ENCODE data around the gene INF2. TPM values are rescaled to one million over a fixed set of nuclear protein-coding genes. Genes with fewer than 3 reads are reported as not detected.
A peak's percentile ranks its signal among the peaks of the same experiment; 100 is the strongest.

INF2 gene
- total RNA-seq, 8 experiments from 2014 or later, result 2.4 to 31.1 (median 7.5) TPM

GRCh38 chr14:104680806-104681688, 8.4 kb upstream of the INF2 start:
- Histone ChIP-seq H3K4me1 (replicated peaks in 1 of 2) (peaks cover 65 to 85% of the 10 kb centered on the region in 2 donors), H3K4me3 (no peak overlapping the region), H3K27ac (peak overlapping the region in 1 of 2 donors; percentile 56)
- 20 to 62% (median 60%) methylated on average over 1 to 11 of the region's 26 CpGs; no CpG with 5 or more reads in 5 of the 10 experiments for WGBS, 10 experiments
- in situ Hi-C loops (cut with MboI; ENCODE audit: low pct_unique_long_range_greater_than_20kb in 2 of 9, low sequenced_read_pairs in 9 of 9, unreplicated experiment in 9 of 9), result no loop called here
- peak in 4 of 8 experiments; percentile 5 to 29 (median 12) for ATAC-seq (replicated peaks in 6 of 8)

GRCh38 chr14:104681689-104682074, 7.7 kb upstream of the INF2 start:
- in situ Hi-C loops (cut with MboI; ENCODE audit: low pct_unique_long_range_greater_than_20kb in 2 of 9, low sequenced_read_pairs in 9 of 9, unreplicated experiment in 9 of 9), result no loop called here
- peak in 7 of 8 experiments; percentile 1 to 33 (median 4) for ATAC-seq (replicated peaks in 6 of 8)
- peak overlapping the region; percentile 30 to 56 for H3K27ac ChIP-seq
- H3K4me1 ChIP-seq (replicated peaks in 1 of 2), result peaks cover 60 to 79% of the 10 kb centered on the region in 2 donors
- no peak overlapping the region for H3K4me3 ChIP-seq
- 0 to 40% methylated on average over 1 to 2 of the region's 11 CpGs; no CpG with 5 or more reads in 8 of the 10 experiments for WGBS, 10 experiments

- Histone ChIP-seq H3K4me1 (replicated peaks in 1 of 2) (peaks cover 55 to 74% of the 10 kb centered on the region in 2 donors), H3K4me3 (no peak overlapping the region), H3K27ac (peak overlapping the region; percentile 30 to 56)
- 28 to 81% (median 50%) methylated on average over 1 to 7 of the region's 12 CpGs; no CpG with 5 or more reads in 6 of the 10 experiments for WGBS, 10 experiments
- ATAC-seq (replicated peaks in 6 of 8), result peak in 1 of 8 experiments; percentile 32
- in situ Hi-C loops (cut with MboI; ENCODE audit: low pct_unique_long_range_greater_than_20kb in 2 of 9, low sequenced_read_pairs in 9 of 9, unreplicated experiment in 9 of 9), result no loop called here
These were observed 7.3 kb upstream of the INF2 start for GRCh38 chr14:104682107-104682593.

GRCh38 chr14:104683653-104684448, 5.6 kb upstream of the INF2 start:
- ATAC-seq (replicated peaks in 6 of 8), result no peak
- in situ Hi-C loops (cut with MboI; ENCODE audit: low pct_unique_long_range_greater_than_20kb in 2 of 9, low sequenced_read_pairs in 9 of 9, unreplicated experiment in 9 of 9), result no loop called here
- 80 to 100% (median 96%) methylated on average over 1 to 7 of the region's 22 CpGs; no CpG with 5 or more reads in 4 of the 10 experiments for WGBS, 10 experiments
- H3K4me3 ChIP-seq, result no peak overlapping the region
- peaks cover 46 to 66% of the 10 kb centered on the region in 2 donors for H3K4me1 ChIP-seq (replicated peaks in 1 of 2)
- H3K27ac ChIP-seq, result peak overlapping the region in 1 of 2 donors; percentile 64

- Histone ChIP-seq H3K4me3 (no peak overlapping the region), H3K4me1 (replicated peaks in 1 of 2) (peaks cover 50 to 64% of the 10 kb centered on the region in 2 donors), H3K27ac (no peak overlapping the region)
- WGBS, 10 experiments, result 81 to 100% (median 93%) methylated on average over 1 to 6 of the region's 10 CpGs; no CpG with 5 or more reads in 1 of the 10 experiments
- in situ Hi-C loops (cut with MboI; ENCODE audit: low pct_unique_long_range_greater_than_20kb in 2 of 9, low sequenced_read_pairs in 9 of 9, unreplicated experiment in 9 of 9), result no loop called here
- no peak for ATAC-seq (replicated peaks in 6 of 8)
These were observed 5.0 kb upstream of the INF2 start for GRCh38 chr14:104684449-104684821.

- ATAC-seq (replicated peaks in 6 of 8), result no peak
- H3K4me1 ChIP-seq (replicated peaks in 1 of 2), result peaks cover 55 to 60% of the 10 kb centered on the region in 2 donors
- H3K4me3 ChIP-seq, result no peak overlapping the region
- 0 to 89% (median 80%) methylated on average over 1 to 3 of the region's 4 CpGs; no CpG with 5 or more reads in 4 of the 10 experiments for WGBS, 10 experiments
- peak overlapping the region in 1 of 2 donors; percentile 34 for H3K27ac ChIP-seq
- in situ Hi-C loops (cut with MboI; ENCODE audit: low pct_unique_long_range_greater_than_20kb in 2 of 9, low sequenced_read_pairs in 9 of 9, unreplicated experiment in 9 of 9), result no loop called here
These were observed 4.0 kb upstream of the INF2 start for GRCh38 chr14:104685216-104685997.

- no peak overlapping the region for H3K27ac ChIP-seq
These were observed 3.3 kb upstream of the INF2 start for GRCh38 chr14:104685998-104686610.

GRCh38 chr14:104686624-104687517, 2.5 kb upstream of the INF2 start:
- no peak for ATAC-seq (replicated peaks in 6 of 8)
- Histone ChIP-seq H3K27ac (no peak overlapping the region), H3K4me3 (no peak overlapping the region), H3K4me1 (replicated peaks in 1 of 2) (peaks cover 41 to 60% of the 10 kb centered on the region in 2 donors)
- in situ Hi-C loops (cut with MboI; ENCODE audit: low pct_unique_long_range_greater_than_20kb in 2 of 9, low sequenced_read_pairs in 9 of 9, unreplicated experiment in 9 of 9), result no loop called here
- 67 to 100% (median 91%) methylated on average over 1 to 7 of the region's 20 CpGs; no CpG with 5 or more reads in 4 of the 10 experiments for WGBS, 10 experiments

More at GRCh38 chr14:104685998-104686610, 3.3 kb upstream of the INF2 start:
- in situ Hi-C loops (cut with MboI; ENCODE audit: low pct_unique_long_range_greater_than_20kb in 2 of 9, low sequenced_read_pairs in 9 of 9, unreplicated experiment in 9 of 9), result no loop called here
- H3K4me1 ChIP-seq (replicated peaks in 1 of 2), result peaks cover 49 to 60% of the 10 kb centered on the region in 2 donors
- no peak for ATAC-seq (replicated peaks in 6 of 8)
- no peak overlapping the region for H3K4me3 ChIP-seq
- 100% methylated on average over 1 of the region's 2 CpGs; no CpG with 5 or more reads in 9 of the 10 experiments for WGBS, 10 experiments

- ATAC-seq (replicated peaks in 6 of 8), result peak; percentile 5 to 77 (median 38)
- H3K27ac ChIP-seq, result peak overlapping the region in 1 of 2 donors; percentile 76
- no peak overlapping the region for H3K4me3 ChIP-seq
- 14 to 100% (median 53%) methylated on average over 1 to 9 of the region's 31 CpGs; no CpG with 5 or more reads in 4 of the 10 experiments for WGBS, 10 experiments
- H3K4me1 ChIP-seq (replicated peaks in 1 of 2), result peaks cover 32 to 50% of the 10 kb centered on the region in 2 donors
- in situ Hi-C loops (cut with MboI; ENCODE audit: low pct_unique_long_range_greater_than_20kb in 2 of 9, low sequenced_read_pairs in 9 of 9, unreplicated experiment in 9 of 9), result no loop called here
These were observed 1.6 kb upstream of the INF2 start for GRCh38 chr14:104687601-104688504.

GRCh38 chr14:104688505-104689108, 811 bp upstream of the INF2 start:
- Histone ChIP-seq H3K27ac (peak overlapping the region in 1 of 2 donors; percentile 76), H3K4me3 (no peak overlapping the region), H3K4me1 (replicated peaks in 1 of 2) (peaks cover 25 to 42% of the 10 kb centered on the region in 2 donors)
- in situ Hi-C loops (cut with MboI; ENCODE audit: low pct_unique_long_range_greater_than_20kb in 2 of 9, low sequenced_read_pairs in 9 of 9, unreplicated experiment in 9 of 9), result no loop called here
- ATAC-seq (replicated peaks in 6 of 8), result peak in 3 of 8 experiments; percentile 1 to 2 (median 1)
- 39 to 100% (median 55%) methylated on average over 1 to 8 of the region's 24 CpGs; no CpG with 5 or more reads in 7 of the 10 experiments for WGBS, 10 experiments
